K562 (cell line): Measurements from ENCODE around the gene PRKAG2. TPM values are rescaled to one million over a fixed set of nuclear protein-coding genes. Genes with fewer than 3 reads are reported as not detected.

Experiments used
- ATAC-seq: fragments of 200-7000 bp; cut with Tn5 transposase; 3 replicates; pipeline ENCODE4 v1.9.1; 2020; ENCODE audit warnings: moderate library complexity
- BruUV-seq: library from RNA; stranded (reverse); fragments of 400-500 nt; replicated peaks from 2 replicates; lab custom pipeline; 2021; lab: Mats Ljungman, UMichigan
- CTCF ChIA-PET: fragments of 300-600 bp; formaldehyde crosslinking; extraction: SDS; loops from one replicate; lab custom pipeline; 2021; ENCODE audit warnings: low intra/inter-chr PET ratio; lab: Yijun Ruan, JAX
- POLR2A ChIA-PET: fragments of 300-600, 350-650 bp; sonication (Branson Sonifier 250); formaldehyde crosslinking; extraction: SDS; loops from one replicate; lab custom pipeline; 2021; ENCODE audit warnings: antibody characterized with exemption, inconsistent platforms; lab: Yijun Ruan, JAX
- DNase-seq, 4 experiments: peaks; one replicate each; pipeline versions ENCODE4 v3.0.0 to v3.0.0-alpha.2; 2011 to 2018; ENCODE audit warnings: low spot score in 3 of 4, mixed read lengths in 3 of 4; ENCODE audit errors: extremely low read depth in 1 of 4
- FAIRE-seq: peaks from 2 replicates; lab custom pipeline; 2011; peaks lifted over from hg19 to GRCh38; lab: Jason Lieb, UNC
- H2AFZ ChIP-seq: 2 replicates; pipeline ENCODE4 v1.6.0; 2011; ENCODE audit warnings: low read depth, low read length, control low read depth, inconsistent platforms
- H3K27ac ChIP-seq: fragments of 200-600 bp; 3 replicates; pipeline ENCODE4 v1.8.0; 2011; ENCODE audit warnings: low read depth, mild to moderate bottlenecking, control low read depth, inconsistent platforms, low read length, moderate library complexity, mixed read lengths; ENCODE audit errors: extremely low read depth
- H3K27me3 ChIP-seq, 2 experiments: fragments of 300-600 bp in 1 of 2; 2 replicates in 1 of 2; 3 replicates in 1 of 2; pipeline versions ENCODE4 v1.6.0 to v1.8.0; 2011; ENCODE audit warnings: inconsistent platforms in 2 of 2, low read length in 2 of 2, mild to moderate bottlenecking in 1 of 2, mixed read lengths in 1 of 2, moderate library complexity in 1 of 2; ENCODE audit not compliant: control insufficient read depth in 2 of 2, insufficient read depth in 2 of 2
- H3K36me3 ChIP-seq: fragments of 300-600 bp; 3 replicates; pipeline ENCODE4 v1.8.0; 2011; ENCODE audit warnings: mild to moderate bottlenecking, low read length, inconsistent platforms; ENCODE audit not compliant: control insufficient read depth, insufficient read depth
- H3K4me1 ChIP-seq, 2 experiments: fragments of 200-600 bp in 1 of 2; replicated peaks in 1 of 2; 2 replicates in 1 of 2; 3 replicates in 1 of 2; pipeline versions ENCODE4 v1.5.1 to v1.8.0; 2011; ENCODE audit warnings: inconsistent platforms in 2 of 2, low read length in 2 of 2, mild to moderate bottlenecking in 1 of 2, mixed read lengths in 1 of 2, moderate library complexity in 1 of 2; ENCODE audit not compliant: control insufficient read depth in 2 of 2, insufficient read depth in 2 of 2
- H3K4me2 ChIP-seq: 2 replicates; pipeline ENCODE4 v1.6.1; 2011; ENCODE audit warnings: low read length, control low read depth, inconsistent platforms, mixed read lengths; ENCODE audit not compliant: insufficient read depth
- H3K4me3 ChIP-seq: fragments of 200-600 bp; sonication (generic), shearing (Covaris generic); 2 replicates; pipeline ENCODE4 v1.5.1; 2016; ENCODE audit warnings: control low read depth, inconsistent platforms
- H3K79me2 ChIP-seq: fragments of 200-600 bp; 3 replicates; pipeline ENCODE4 v1.8.0; 2011; ENCODE audit warnings: low read length, inconsistent platforms; ENCODE audit not compliant: control insufficient read depth, insufficient read depth
- H3K9ac ChIP-seq, 2 experiments: 2 replicates each; pipeline versions ENCODE4 v1.6.0 to v1.6.1; 2011; ENCODE audit warnings: low read depth in 2 of 2, low read length in 2 of 2, control low read depth in 1 of 2, inconsistent platforms in 1 of 2, mild to moderate bottlenecking in 1 of 2, mixed read lengths in 1 of 2; ENCODE audit not compliant: insufficient read depth in 1 of 2
- H3K9me1 ChIP-seq: one replicate; pipeline ENCODE4 v1.6.0; 2011; ENCODE audit warnings: inconsistent platforms, mild to moderate bottlenecking, low read length, moderate library complexity; ENCODE audit not compliant: control insufficient read depth, insufficient read depth
- H3K9me3 ChIP-seq: replicated peaks from 2 replicates; pipeline ENCODE4 v1.5.1; 2011; ENCODE audit warnings: low read depth, low read length, inconsistent platforms; ENCODE audit not compliant: control insufficient read depth, insufficient read depth
- H4K20me1 ChIP-seq: replicated peaks from 2 replicates; pipeline ENCODE4 v1.6.1; 2011; ENCODE audit warnings: low read length, inconsistent platforms, mixed read lengths; ENCODE audit not compliant: control insufficient read depth, insufficient read depth
- BRF1 ChIP-seq: IDR thresholded peaks from 3 replicates; pipeline ENCODE4 v1.6.1; 2011; ENCODE audit warnings: borderline replicate concordance, mild to moderate bottlenecking; ENCODE audit not compliant: insufficient read length; ENCODE audit errors: extremely low read depth
- CEBPG ChIP-seq, 3 experiments: fragments of 200-800 bp in 1 of 3; sonication (Bioruptor generic) in 1 of 3; sonication (generic) in 1 of 3; formaldehyde crosslinking in 1 of 3; IDR thresholded peaks in 2 of 3; conservative IDR thresholded peaks in 1 of 3; 2 replicates each; pipeline versions ENCODE4 v1.6.1 to v1.8.0; 2016 to 2022; ENCODE audit warnings: missing compliant biosample characterization in 2 of 3, missing genetic modification characterization in 2 of 3, mild to moderate bottlenecking in 1 of 3, missing genetic modification reagents in 1 of 3
- CTCF ChIP-seq, 3 experiments: IDR thresholded peaks in 2 of 3; conservative IDR thresholded peaks in 1 of 3; 2 replicates each; pipeline ENCODE4 v1.5.1; 2011 to 2012; ENCODE audit warnings: low read length in 3 of 3, mild to moderate bottlenecking in 3 of 3, control low read depth in 2 of 3, improper control_type of control experiment in 1 of 3, inconsistent platforms in 1 of 3, low read depth in 1 of 3, mixed read lengths in 1 of 3, moderate library complexity in 1 of 3; ENCODE audit not compliant: insufficient read depth in 2 of 3
- XRCC3 ChIP-seq: fragments of 450-650 bp; IDR thresholded peaks from 2 replicates; pipeline ENCODE4 v1.6.1; 2017; ENCODE audit warnings: mild to moderate bottlenecking, moderate library complexity
- WGBS: fragments of 100-300 bp; shearing (Covaris generic); methylation state at CpG from one replicate; pipeline ENCODE4 v1.1.6; 2016; ENCODE audit warnings: low coverage, mixed read lengths; ENCODE audit not compliant: insufficient coverage; ENCODE audit errors: missing lambda C conversion rate; 5-methylcytosine and 5-hydroxymethylcytosine counted together
- in situ Hi-C: fragments of 300-500 bp; cut with MboI; formaldehyde crosslinking; loops from 4 replicates; pipeline ENCODE4 v1.15.0; 2018; ENCODE audit warnings: inconsistent platforms, mixed read lengths
- intact Hi-C: fragments of 100-400 bp; cut with micrococcal nuclease; formaldehyde crosslinking; loops from 2 replicates; pipeline ENCODE4 v1.14.2; 2022
- polyA plus RNA-seq, 8 experiments: library from polyadenylated mRNA; depleted of rRNA in 4 of 8; stranded (reverse) in 5 of 8; unstranded in 3 of 8; fragments of >200 nt; fragmentation: Nextera tagmentation in 2 of 8; fragmentation: Illumina TruSeq in 1 of 8; extraction: Ambion mirVana in 2 of 8; extraction: Trizol in 1 of 8; gene quantifications; 2 replicates each; pipeline versions ENCODE4 v1.2.1 to v1.2.3, GENCODE V29; 2011 to 2014; ENCODE audit warnings: inconsistent platforms in 1 of 8, missing spikeins in 1 of 8
- total RNA-seq, 7 experiments: library from RNA; depleted of rRNA in 6 of 7; stranded (reverse); fragments of >200 nt in 6 of 7; fragmentation: Illumina TruSeq in 2 of 7; extraction: Trizol in 2 of 7; gene quantifications; 2 replicates each; pipeline versions ENCODE4 v1.2.1 to v1.2.3, GENCODE V29; 2011 to 2021; ENCODE audit warnings: low replicate concordance in 1 of 7
- TF ChIP-seq, protein P1 (sequence below): fragments of 450-650 bp; IDR thresholded peaks from 2 replicates; pipeline ENCODE4 v1.6.1; 2016; ENCODE audit warnings: mild to moderate bottlenecking
- TF ChIP-seq, protein P2 (sequence below): fragments of 250-450 bp; sonication (Bioruptor Pico); IDR thresholded peaks from 2 replicates; pipeline ENCODE4 v1.4.0; 2020; ENCODE audit warnings: mild to moderate bottlenecking, moderate library complexity, borderline replicate concordance

Gene PRKAG2
- total and polyA plus RNA-seq, 9 of the 15 experiments (the other 6 are each of a cell fraction or from before 2014, with no cell fraction given): 0.99 to 5.6 (median 3.3) TPM

- peaks cover 53 to 84% of the 10 kb centered on the region in 2 experiments for H3K27me3 ChIP-seq
- no peaks in the 10 kb centered on the region for H4K20me1 ChIP-seq
- DNase-seq (peak in 3 of 4 experiments; percentile 39 to 56 (median 50)), FAIRE-seq (no peak), ATAC-seq (peak; percentile 68)
- ChIA-PET POLR2A (no interaction called here), CTCF (no interaction called here)
- no peaks in the 10 kb centered on the region for H3K36me3 ChIP-seq
- H3K79me2 ChIP-seq: no peaks in the 10 kb centered on the region
- 1% methylated on average over 14 of the region's 14 CpGs for WGBS
- H3K9ac ChIP-seq: no peak overlapping the region
- no peaks in the 10 kb centered on the region for H3K9me1 ChIP-seq
- no TSS peak for BruUV-seq
- in situ Hi-C loops: no loop called here
- H3K27ac ChIP-seq: no peak overlapping the region
- H3K4me1 ChIP-seq: peaks cover 0 to 4% of the 10 kb centered on the region in 2 experiments; a peak in 2 of 5 replicates
- H2AFZ ChIP-seq: no peak overlapping the region
- intact Hi-C loops: loop anchor here (5.0 kb wide), 1 partner anchor 135 kb away; no protein-coding TSS in a partner anchor
- TF ChIP-seq BRF1: no peak
- TF ChIP-seq CTCF (IDR thresholded peaks at IDR 0.05 in 2 of 3, conservative IDR thresholded peaks at IDR 0.05 in 1 of 3; ENCODE audit: insufficient read depth in 2 of 3, low read depth in 1 of 3, low read length in 3 of 3): peak; percentile 35 to 49 (median 45); a peak in 3 of 6 replicates
- H3K4me2 ChIP-seq: no peak overlapping the region
- H3K9me3 ChIP-seq: peaks cover 9% of the 10 kb centered on the region
- H3K4me3 ChIP-seq: no peak overlapping the region
Observed at GRCh38 chr7:151707757-151708156, 169.2 kb downstream of the PRKAG2 start.

- intact Hi-C loops (loop anchor here (5.0 kb wide), 1 partner anchor 135 kb away; no protein-coding TSS in a partner anchor), in situ Hi-C loops (no loop called here)
- Histone ChIP-seq H3K4me3 (no peak overlapping the region), H3K27ac (no peak overlapping the region), H3K36me3 (no peaks in the 10 kb centered on the region), H4K20me1 (no peaks in the 10 kb centered on the region), H3K79me2 (no peaks in the 10 kb centered on the region), H3K4me2 (no peak overlapping the region), H3K9ac (no peak overlapping the region), H2AFZ (no peak overlapping the region), H3K4me1 (peaks cover 0 to 4% of the 10 kb centered on the region in 2 experiments; a peak in 2 of 5 replicates), H3K27me3 (peaks cover 50 to 84% of the 10 kb centered on the region in 2 experiments), H3K9me1 (no peaks in the 10 kb centered on the region), H3K9me3 (peaks cover 9% of the 10 kb centered on the region)
- ATAC-seq (no peak), DNase-seq (no peak), FAIRE-seq (no peak)
- WGBS: under 1% methylated on average over 8 of the region's 8 CpGs
- BruUV-seq: no TSS peak
- ChIA-PET POLR2A (interaction anchor here (0.7 to 1.1 kb wide), 2 partner anchors 11 to 195 kb away, joined by 3 to 4 read pairs; no protein-coding TSS in a partner anchor), CTCF (interaction anchor here (0.7 kb wide), 1 partner anchor 80 kb away, joined by 3 read pairs; no protein-coding TSS in a partner anchor)
- TF ChIP-seq XRCC3 (no peak), CEBPG (CRISPR knock-in tag; IDR thresholded peaks at IDR 0.05) (no peak), CEBPG (tag; conservative IDR thresholded peaks at IDR 0.05 in 1 of 2, IDR thresholded peaks at IDR 0.05 in 1 of 2) (no peak)
- TF ChIP-seq, protein P1, sequence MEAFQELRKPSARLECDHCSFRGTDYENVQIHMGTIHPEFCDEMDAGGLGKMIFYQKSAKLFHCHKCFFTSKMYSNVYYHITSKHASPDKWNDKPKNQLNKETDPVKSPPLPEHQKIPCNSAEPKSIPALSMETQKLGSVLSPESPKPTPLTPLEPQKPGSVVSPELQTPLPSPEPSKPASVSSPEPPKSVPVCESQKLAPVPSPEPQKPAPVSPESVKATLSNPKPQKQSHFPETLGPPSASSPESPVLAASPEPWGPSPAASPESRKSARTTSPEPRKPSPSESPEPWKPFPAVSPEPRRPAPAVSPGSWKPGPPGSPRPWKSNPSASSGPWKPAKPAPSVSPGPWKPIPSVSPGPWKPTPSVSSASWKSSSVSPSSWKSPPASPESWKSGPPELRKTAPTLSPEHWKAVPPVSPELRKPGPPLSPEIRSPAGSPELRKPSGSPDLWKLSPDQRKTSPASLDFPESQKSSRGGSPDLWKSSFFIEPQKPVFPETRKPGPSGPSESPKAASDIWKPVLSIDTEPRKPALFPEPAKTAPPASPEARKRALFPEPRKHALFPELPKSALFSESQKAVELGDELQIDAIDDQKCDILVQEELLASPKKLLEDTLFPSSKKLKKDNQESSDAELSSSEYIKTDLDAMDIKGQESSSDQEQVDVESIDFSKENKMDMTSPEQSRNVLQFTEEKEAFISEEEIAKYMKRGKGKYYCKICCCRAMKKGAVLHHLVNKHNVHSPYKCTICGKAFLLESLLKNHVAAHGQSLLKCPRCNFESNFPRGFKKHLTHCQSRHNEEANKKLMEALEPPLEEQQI: no peak
- TF ChIP-seq, protein P2, sequence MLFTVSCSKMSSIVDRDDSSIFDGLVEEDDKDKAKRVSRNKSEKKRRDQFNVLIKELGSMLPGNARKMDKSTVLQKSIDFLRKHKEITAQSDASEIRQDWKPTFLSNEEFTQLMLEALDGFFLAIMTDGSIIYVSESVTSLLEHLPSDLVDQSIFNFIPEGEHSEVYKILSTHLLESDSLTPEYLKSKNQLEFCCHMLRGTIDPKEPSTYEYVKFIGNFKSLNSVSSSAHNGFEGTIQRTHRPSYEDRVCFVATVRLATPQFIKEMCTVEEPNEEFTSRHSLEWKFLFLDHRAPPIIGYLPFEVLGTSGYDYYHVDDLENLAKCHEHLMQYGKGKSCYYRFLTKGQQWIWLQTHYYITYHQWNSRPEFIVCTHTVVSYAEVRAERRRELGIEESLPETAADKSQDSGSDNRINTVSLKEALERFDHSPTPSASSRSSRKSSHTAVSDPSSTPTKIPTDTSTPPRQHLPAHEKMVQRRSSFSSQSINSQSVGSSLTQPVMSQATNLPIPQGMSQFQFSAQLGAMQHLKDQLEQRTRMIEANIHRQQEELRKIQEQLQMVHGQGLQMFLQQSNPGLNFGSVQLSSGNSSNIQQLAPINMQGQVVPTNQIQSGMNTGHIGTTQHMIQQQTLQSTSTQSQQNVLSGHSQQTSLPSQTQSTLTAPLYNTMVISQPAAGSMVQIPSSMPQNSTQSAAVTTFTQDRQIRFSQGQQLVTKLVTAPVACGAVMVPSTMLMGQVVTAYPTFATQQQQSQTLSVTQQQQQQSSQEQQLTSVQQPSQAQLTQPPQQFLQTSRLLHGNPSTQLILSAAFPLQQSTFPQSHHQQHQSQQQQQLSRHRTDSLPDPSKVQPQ (CRISPR knock-in tag): no peak
Observed at GRCh38 chr7:151707105-151707469, 169.8 kb downstream of the PRKAG2 start.
